HL-60/S4 treated with retinoic acid at 250 ng/mL for 4 days and 3 days (cell line): ENCODE measurements around the gene APOC4.
"Not testable (repeated sequence)": the region's sequence is repeated elsewhere in the genome, so short reads cannot be mapped to it uniquely, and the experiment has no call there.

ENCODE experiments used
- in situ Hi-C: fragments of 300-500 bp; cut with MboI; formaldehyde crosslinking; loops from 2 replicates; pipeline ENCODE4 v1.7.0; 2022; ENCODE audit warnings: low sequenced_read_pairs

The APOC4 gene

DNA sequence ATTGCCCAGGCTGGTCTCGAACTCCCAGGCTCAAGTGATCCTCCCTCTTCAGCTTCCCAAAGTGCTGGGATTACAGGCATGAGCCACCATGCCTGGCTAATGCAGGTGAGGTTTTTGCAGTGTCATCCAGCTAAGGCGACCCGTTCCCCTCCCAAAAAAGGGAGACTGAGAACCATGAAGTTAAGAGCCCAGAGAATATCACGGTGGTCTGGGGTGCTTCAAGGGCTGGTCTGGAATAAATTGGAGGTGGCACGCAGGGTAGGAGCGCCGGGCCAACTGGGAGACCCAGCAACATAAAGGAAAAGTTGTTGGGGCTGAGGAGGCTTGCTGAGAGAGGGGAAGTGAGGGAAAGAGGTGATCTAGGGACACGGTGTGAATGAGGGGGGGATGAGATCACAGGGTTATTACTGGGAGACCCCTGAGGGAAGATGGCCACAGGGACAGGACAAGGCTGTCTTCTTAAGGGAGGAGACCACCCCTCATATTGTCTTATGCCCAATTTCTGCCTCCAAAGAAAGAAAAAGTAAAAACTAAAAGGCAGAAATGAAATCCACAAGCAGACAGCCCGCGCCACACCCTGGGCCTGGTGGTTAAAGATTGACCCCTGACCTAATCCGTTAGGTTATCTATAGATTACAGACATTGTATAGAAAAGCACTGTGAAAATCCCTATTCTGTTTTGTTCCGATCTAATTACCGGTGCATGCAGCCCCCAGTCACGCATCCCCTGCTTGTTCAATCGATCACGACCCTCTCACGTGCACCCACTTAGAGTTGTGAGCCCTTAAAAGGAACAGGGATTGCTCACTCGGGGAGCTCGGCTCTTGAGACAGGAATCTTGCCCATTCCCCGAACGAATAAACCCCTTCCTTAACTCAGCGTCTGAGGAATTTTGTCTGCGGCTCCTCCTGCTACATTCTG, 28.3 kb upstream of the APOC4 start:
- in situ Hi-C loops, result loop anchor here (5.0 kb wide), 1 partner anchor 34 kb away; the partner anchor contains the start of gene APOC2

DNA sequence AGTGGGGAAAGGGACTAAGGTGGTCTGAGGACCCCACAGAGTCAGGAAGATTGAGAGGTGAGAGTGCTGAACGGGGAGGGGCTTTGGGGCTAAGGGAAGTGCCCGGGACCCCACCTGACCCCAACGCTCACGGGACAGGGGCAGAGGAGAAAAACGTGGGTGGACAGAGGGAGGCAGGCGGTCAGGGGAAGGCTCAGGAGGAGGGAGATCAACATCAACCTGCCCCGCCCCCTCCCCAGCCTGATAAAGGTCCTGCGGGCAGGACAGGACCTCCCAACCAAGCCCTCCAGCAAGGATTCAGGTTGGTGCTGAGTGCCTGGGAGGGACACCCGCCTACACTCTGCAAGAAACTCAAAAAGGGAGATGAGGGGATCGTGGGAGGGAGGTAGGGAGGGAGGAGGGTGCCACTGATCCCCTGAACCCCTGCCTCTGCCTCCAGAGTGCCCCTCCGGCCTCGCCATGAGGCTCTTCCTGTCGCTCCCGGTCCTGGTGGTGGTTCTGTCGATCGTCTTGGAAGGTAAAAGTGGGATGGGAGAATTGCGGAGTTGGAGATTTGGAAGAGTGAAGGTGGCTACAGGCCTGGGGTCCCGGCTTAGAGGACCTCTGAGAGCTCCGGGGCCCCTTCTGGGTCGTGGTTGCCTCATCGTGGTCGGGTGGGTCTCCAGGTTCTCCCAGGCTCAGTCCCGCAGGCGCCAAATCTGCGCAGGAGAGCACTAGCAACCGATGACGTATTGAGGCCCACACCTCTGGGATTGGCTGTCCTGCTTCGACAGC, 27.4 kb upstream of the APOC4 start, which contains the start of gene APOC1:
Gene APOC1, plus strand, starts transcription at position 176 of the 774 bp plus-strand sequence. Its CDS starts 284 bp downstream, at position 460.
- in situ Hi-C loops, result loop anchor here (5.0 kb wide), 1 partner anchor 33 kb away; the partner anchor contains the start of gene APOC2

DNA sequence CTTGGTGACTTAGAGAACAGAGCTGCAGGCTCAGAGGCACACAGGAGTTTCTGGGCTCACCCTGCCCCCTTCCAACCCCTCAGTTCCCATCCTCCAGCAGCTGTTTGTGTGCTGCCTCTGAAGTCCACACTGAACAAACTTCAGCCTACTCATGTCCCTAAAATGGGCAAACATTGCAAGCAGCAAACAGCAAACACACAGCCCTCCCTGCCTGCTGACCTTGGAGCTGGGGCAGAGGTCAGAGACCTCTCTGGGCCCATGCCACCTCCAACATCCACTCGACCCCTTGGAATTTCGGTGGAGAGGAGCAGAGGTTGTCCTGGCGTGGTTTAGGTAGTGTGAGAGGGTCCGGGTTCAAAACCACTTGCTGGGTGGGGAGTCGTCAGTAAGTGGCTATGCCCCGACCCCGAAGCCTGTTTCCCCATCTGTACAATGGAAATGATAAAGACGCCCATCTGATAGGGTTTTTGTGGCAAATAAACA, 17.8 kb upstream of the APOC4 start:
- in situ Hi-C loops, result no loop called here

DNA sequence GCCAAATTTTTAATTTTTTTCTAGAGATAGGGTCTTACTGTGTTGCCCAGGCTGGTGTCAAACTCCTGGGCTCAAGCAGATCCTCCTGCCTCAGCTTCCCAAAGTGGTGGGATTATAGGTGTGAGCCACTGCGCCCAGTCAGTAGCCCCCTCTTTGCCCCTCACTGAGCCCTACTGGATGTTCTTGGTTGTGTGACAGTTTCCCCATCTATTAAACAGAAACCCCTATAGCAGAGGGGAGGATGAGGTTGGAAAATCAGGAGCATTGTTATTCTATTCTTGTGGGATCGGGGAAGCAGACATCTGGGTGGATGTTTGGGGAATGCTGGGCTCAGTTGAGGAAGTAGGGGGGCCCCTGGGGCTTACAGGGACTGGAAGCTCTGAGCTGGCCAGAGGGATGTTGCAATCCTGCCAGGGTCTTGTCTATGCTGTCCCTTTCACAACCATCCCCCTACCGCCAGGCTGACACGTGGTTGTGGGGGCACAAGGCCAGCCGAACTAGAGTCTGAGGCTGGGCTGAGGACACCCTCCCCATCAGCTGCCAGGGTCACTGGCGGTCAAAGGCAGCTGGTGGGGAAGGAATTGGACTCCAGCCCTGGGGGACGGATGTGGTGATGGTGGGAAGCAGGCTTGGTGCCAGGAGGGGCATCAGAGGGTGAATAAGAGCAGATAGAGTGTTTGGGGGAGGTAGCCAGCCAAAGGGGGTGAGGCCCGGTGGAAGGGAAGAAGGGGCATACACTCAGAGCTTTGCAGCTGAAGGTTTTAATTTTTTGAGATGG, 16.7 kb upstream of the APOC4 start:
- in situ Hi-C loops, result no loop called here

DNA sequence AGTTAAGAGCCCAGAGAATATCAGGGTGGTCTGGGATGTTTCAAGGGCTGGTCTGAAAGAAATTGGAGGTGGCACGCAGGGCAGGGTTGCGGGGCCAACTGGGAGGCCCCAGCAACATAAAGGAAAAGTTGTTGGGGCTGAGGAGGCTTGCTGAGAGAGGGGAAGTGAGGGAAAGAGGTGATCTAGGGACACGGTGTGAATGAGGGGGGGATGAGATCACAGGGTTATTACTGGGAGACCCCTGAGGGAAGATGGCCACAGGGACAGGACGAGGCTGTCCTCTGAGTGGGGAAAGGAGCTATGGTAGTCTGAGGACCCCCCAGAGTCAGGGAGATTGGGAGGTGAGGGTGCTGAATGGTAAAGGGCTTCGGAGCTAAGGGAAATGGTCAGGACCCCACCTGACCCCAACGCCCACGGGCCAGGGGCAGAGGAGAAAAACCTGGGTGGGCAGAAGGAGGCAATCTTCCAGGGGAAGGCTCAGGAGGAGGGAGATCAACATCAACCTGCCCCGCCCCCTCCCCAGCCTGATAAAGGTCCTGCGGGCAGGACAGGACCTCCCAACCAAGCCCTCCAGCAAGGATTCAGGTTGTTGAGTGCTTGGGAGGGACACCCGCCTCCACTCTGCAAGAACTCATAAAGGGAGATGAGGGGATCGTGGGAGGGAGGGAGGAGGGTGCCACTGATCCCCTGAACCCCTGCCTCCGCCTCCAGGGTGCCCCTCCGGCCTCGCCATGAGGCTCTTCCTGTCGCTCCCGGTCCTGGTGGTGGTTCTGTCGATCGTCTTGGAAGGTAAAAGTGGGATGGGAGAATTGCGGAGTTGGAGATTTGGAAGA, 15.6 kb upstream of the APOC4 start:
- in situ Hi-C loops, result not testable (repeated sequence)

DNA sequence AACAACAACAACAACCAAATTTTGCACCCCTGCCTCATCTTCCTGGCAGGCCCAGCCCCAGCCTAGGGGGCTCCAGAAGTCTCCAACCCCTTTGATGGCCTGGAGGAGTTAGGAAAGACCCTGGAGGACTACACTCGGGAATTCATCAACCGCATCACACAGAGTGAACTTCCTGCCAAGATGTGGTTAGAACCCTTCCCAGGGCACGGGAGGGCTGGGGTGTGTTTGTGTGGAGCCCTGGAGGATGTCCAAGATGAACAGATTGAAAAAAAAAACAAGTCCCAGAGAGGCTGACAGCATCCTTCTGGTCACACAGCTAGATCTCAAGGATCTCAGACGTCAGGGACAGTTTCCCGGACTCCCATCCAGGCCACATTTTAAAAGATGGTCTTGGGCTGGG, 14.3 kb upstream of the APOC4 start:
- in situ Hi-C loops, result no loop called here

DNA sequence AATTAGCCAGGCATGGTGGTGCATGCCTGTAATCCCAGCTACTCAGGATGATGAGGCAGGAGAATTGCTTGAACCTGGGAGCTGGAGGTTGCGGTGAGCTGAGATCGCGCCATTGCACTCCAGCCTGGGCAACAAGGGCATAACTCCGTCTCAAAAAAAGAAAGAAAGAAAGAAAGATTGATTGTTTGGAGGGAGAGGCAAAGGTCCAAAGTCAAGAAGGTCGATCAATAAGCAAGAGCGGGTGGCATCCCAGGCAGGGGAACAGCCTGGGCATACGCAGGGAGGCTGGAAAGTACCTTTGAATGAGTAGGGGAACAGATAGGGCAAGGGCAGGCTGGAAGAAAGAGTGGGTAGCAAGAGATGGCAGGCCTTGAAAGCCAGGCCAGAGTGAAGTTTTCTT, 11.9 kb upstream of the APOC4 start:
- in situ Hi-C loops, result no loop called here

DNA sequence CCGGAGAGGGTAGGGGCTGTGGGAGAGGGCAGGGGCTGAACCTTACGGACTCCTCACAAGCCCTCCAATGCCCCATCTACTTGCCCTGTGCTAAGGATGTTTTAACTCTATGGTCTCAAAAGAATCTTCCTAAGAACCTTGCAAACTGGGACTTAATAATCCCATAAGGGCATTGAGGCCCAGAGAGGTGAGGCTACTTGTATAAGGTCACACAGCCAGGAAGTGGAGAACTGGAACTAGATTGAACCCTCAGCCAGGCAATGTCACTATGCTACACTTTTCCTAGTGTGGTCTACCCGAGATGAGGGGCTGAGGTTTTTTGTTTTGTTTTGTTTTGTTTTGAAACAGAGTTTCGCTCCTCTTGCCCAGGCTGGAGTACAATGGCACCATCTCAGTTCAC, 10.5 kb upstream of the APOC4 start:
- in situ Hi-C loops, result no loop called here

DNA sequence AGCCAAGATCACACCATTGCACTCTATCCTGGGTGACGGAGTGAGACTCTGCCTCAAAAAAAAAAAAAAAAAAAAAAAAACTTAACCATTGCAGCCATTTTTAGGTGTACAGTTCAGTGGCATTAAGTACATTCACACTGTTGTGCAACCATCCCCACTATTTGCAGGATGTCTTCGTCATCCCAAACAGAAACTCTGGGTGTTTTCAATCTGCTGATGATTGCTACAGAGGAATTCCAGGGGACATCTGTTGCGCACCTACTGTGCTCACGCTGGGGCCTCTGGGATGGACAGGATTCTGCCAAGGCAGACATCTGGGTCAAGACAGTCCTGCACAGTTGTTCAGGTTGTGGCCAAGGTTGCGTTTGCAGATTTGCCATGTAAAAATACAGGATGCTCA, 2.4 kb upstream of the APOC4 start:
- in situ Hi-C loops, result no loop called here

DNA sequence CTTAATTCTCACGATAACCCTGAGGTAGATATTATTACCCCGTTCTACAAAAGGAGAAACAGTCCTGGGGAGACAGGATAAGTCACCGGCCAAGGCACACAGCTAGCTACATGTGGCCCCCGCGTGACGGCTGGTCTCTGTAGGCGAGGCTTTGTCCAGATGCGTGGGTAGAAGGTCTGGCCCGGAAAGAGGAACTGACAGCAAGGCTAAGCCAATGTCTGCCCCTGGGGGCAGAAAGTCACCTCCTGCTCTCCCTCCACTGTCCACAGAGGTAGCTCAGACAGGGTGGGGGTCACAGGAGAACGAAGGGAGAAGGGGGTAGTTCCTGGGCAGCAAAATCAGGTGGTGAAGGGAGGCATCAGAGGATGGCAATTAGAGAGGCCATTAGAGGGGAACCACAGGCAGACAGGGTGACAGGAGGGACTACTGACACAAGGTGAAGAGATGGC, 1.8 kb downstream of the APOC4 start:
- in situ Hi-C loops, result no loop called here

DNA sequence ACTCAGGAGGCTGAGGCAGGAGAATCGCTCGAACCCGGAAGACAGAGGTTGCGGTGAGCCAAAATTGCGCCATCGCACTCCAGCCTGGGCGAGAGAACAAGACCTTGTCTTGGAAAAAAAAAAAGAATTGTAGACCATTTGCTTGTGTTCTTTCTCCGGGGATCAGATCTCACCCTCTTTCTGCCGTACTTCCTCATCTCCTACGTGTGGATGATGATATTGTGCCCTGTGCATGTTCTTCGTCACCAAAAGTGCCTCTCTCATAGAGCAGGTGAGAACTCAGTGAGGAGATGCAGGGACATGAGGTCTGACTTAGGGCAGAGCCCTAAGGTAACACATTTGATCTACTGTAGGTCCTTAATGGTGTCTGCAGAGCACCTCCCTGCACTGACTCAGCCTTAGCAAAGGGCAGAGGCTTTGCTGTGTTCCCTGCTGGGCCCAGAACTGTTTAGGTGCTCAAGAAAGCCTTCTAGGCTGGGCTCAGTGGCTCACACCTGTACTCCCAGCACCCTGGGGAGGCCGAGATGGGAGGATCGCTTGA, 5.1 kb downstream of the APOC4 start:
- in situ Hi-C loops, result loop anchor here (5.0 kb wide), 1 partner anchor 35 kb away; the partner anchor contains the start of gene APOC1

DNA sequence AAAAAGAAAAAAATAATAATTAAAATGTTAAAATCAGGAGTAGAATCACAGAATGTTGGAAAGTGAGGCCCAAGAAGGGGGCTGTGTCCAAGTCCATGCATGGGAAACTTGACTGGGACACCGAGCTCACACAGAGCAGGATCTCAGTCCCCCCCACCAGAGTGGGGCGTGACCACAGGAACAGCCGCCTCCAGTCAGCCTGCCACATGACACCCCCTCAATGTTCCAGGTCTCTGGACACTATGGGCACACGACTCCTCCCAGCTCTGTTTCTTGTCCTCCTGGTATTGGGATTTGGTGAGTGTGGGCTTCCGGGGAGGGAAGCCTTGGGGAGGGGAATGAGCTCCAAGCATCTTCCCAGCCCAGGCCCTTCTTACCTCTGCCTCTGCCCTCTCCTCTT, 6.2 kb downstream of the APOC4 start:
- in situ Hi-C loops, result loop anchor here (5.0 kb wide), 1 partner anchor 36 kb away; the partner anchor contains the start of gene APOC1

DNA sequence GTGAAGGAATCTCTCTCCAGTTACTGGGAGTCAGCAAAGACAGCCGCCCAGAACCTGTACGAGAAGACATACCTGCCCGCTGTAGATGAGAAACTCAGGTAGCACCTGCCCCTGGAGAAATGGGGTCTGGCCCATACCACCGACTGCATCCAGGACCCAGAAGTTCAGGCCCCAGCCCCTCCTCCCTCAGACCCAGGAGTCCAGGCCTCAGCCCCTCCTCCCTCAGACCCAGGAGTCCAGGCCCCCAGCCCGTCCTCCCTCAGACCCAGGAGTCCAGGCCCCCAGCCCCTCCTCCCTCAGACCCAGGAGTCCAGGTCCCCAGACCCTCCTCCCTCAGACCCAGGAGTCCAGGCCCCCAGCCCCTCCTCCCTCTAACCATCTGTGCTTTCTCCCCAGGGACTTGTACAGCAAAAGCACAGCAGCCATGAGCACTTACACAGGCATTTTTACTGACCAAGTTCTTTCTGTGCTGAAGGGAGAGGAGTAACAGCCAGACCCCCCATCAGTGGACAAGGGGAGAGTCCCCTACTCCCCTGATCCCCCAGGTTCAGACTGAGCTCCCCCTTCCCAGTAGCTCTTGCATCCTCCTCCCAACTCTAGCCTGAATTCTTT, 6.8 kb downstream of the APOC4 start:
- in situ Hi-C loops, result loop anchor here (5.0 kb wide), 1 partner anchor 37 kb away; the partner anchor contains the start of gene APOC1

DNA sequence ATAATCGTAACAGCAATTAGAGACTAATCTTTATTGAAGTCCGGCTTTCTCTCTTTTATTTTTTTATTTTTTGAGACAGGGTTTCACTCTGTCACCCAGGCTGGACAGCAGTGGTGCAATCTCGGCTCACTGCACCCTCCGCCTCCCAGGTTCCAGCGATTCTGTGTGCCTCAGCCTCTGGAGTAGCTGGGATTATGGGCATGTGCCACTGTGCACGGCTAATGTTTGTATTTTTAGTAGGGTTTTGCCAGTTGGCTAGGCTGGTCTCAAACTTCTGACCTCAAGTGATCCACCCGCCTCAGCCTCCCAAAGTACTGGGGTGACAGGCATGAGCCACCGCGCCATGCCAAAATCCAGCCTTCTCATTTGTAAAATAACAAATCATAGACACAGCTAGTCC, 7.5 kb downstream of the APOC4 start:
- in situ Hi-C loops, result loop anchor here (5.0 kb wide), 1 partner anchor 37 kb away; the partner anchor contains the start of gene APOC1

DNA sequence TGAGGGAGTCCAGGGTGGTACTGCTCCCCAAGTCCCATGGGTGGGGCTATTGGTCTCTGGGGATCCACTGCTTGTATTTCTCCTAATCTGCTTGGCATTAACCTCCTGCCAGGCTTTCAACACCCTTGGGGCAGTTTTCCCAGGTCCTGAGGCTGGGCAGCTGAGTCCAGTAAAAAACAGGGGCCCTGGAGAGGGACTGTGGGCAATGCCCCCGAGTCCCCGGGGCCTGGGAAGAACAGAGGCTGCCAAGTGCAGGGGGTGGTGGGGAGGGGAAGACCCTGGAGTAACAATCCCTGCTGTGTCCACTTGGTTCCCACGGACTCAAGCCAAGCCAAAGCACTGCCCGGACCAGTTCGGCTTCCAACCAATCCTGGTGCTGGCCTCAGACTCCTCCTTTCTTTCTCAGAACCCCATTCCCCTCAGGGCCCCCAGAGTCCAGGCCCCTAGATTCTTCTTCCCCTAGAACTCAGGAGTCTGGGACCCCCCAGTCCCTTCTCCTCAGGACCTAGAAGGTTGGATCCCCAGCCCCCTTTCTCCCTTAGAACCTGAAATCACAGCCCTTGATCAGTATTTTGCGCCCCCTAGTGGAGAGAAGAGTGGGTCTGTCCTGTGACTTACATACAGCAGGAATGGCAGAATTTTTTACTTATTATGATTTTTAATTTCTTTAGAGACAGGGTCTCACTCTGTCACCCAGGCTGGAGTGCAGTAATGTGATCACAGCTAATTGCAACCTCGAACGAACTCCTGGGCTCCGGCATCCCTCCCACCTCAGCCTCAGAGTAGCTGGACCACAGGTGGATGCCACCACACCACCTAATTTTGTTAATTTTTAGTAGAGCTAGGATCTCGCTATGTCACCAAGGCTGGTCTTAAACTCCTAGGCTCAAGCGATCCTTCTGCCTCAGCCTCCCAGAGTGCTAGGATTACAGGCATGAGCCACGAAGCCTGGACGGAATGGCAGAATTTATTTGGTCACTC, 9.4 kb downstream of the APOC4 start:
- in situ Hi-C loops, result no loop called here

DNA sequence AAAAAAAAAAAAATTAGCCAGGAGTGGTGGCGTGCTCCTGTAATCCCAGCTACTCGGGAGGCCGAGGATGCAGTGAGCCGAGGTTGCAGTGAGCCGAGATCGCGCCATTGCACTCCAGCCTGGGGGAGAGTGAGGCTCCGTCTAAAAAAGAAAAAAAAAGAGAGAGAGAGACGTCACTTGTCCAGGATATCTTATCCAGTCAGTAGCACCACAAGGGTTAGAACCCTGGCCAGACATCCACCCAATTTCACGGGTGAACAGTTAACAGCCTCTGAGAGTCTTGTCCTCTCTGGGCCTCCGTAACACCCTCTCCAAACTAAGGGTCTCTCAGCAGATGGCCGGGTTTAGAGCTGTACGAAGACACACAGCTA, 12.2 kb downstream of the APOC4 start:
- in situ Hi-C loops, result no loop called here

DNA sequence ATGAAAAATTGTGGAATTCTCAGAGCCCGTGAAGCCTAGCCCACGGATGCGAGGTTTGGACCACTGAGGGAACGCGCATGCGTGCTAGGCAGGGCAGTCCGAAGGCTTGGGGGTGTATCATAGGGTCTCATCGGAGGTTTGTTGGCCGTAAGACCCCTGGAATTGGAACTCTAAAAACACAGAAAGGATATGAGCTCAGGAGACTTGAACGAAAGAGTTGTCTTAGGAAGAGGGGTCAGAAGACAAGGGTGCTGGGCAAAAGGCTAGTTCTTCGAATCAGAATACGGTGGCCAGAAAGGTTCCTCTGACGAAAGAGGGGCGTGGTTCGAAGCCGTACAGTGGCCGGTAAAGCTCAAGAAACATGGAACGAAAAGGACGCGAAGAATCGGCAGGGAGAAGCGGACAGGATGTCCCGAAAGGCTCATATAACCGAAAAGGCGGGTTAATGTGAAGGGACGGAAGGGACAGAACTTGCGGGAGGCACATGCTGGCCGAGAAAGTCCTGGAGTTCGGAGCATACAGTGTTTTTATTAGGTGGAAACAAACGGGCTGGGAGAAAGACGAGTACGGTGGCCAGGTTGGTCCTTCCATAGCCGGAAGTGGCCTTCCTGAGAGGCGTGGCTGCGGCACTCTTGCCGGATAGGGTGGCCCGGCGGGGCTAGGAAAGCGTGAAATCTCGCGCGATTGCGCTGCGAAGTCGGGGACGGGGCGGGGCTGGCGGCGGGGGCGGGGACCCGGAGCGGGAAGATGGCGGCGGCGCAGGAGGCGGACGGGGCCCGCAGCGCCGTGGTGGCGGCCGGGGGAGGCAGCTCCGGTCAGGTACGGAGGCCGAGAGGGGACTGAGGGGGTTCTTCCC, 12.8 kb downstream of the APOC4 start, which contains the start of gene CLPTM1:
Gene CLPTM1, plus strand, starts transcription at position 732 of the 856 bp plus-strand sequence. Its CDS starts 16 bp downstream, at position 748.
- in situ Hi-C loops, result no loop called here
